Stimulated activated CD4-positive, alpha-beta T cell treated with anti-CD3 and anti-CD28 coated beads, Interleukin-1b, Interleukin-23, amount 100 ng/mL, for 4 hours (primary cell): ENCODE results near the gene QPRT.
"Not testable (repeated sequence)": the region's sequence is repeated elsewhere in the genome, so short reads cannot be mapped to it uniquely, and the experiment has no call there.

Source experiments
- DNase-seq, 2 donors: peaks; one replicate each; pipeline ENCODE4 v3.0.0-alpha.2; 2020; ENCODE audit warnings: low read depth in 2 of 2

QPRT gene

DNA sequence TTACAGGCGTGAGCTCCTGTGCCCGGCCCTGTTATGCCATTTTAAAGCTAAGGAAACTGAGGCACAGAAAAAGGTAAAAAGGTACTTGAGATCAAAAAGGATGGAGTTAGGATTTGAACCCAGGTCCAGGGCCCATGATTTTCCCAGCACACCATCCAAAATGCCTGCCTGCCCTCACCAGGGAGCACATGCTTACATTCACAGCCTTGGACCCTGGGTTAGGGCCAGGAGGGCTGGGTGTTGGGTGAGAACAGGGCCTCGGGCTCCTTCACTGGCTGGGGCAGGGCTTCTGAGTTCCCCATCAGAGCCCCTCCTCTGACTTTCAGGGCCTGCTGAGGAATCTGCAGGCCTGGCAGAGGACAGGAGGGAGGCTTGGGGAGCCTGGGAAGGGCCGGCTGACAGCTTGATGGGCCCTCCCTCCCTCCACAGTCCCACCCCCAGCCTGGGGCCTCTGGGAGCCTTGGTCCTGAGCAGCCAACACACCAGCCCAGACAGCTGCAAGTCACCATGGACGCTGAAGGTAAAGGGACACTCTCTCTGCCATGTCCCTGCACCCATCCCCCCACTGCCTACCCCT lies at the start of gene QPRT:
QPRT (plus strand) TSS at position 490 of the 577 bp plus-strand sequence; CDS start at position 508, 18 bp downstream.
- DNase-seq = no peak

DNA sequence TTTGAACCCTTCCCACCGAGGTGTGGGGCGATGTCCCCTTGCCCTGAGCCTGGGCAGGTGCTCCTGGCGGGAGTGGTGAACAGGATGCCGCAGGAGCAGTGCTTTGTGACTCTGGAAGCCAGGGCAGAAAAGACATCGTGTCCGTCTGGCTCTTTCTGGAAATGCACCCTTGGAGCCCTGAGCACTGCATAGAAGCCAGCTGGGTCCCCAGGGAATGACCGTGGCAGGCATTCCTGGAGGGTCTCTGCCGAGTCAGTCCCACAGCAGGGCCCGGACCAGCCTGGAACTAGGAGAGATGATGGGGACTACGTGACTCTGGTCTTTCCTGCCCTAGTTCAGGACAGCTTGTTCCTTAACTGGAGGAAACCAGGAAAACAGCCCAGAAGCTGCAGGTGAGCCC lies 49.7 kb upstream of the QPRT start:
- DNase-seq = not testable (repeated sequence)

DNA sequence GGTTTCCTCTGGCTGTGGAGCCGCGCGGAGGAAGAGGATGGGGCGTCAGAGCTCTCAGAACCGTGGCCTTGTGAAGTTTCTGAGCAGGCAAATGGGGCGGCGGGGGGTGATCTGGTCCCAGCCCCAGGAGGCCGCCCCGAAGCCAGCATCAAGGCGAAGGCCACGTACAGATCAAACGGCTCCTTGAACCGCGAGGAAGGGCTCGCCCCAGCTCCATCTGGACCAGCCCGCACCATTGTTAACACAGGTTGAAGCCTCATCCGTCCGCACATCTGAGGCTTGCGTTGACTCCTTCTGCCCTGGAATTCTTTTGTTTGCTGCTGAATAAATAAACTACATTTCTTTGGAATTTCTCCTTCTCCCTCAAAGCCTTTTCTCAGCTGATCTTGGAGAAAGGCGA lies 47.3 kb upstream of the QPRT start:
- DNase-seq = not testable (repeated sequence)

DNA sequence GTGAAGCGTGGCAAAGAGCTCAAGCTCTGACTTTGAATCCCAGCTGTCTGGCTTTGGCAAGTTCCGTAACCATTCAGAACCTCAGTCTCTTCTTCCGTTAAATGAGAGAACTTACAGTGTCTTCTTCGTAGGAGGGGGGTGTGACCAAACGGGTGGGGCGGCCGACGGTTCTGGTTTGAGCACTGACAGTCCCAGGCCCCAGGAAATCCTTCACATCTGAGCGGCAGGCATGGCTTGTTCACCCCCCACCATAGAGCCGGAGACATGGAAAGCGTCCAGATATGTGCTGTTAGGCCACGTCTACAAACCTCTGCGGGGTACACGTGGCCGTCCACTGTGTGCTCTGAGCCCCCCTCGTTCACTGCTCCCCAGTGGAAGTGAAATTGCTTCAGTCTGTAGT lies 43.1 kb upstream of the QPRT start:
- not testable (repeated sequence) for DNase-seq

DNA sequence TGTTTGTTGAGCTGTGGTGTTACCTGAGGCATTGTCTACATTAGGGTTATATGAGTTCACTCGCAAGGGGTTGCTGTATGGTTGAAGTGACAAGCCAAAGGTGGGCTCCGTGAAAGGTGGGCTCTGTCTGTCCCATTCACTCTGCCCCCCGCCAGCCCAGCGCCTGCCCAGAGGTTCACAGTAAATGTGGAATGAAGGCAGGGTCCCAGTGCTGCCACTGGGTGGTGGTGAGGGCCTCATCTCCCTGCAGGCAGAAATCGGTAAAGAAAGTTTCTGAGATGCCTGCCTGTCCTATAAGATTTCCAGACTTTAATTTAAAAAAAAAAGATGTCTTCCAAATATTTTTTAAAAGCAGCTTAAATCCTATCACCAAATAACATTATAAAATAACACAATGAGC lies 42.6 kb upstream of the QPRT start:
- not testable (repeated sequence) for DNase-seq

DNA sequence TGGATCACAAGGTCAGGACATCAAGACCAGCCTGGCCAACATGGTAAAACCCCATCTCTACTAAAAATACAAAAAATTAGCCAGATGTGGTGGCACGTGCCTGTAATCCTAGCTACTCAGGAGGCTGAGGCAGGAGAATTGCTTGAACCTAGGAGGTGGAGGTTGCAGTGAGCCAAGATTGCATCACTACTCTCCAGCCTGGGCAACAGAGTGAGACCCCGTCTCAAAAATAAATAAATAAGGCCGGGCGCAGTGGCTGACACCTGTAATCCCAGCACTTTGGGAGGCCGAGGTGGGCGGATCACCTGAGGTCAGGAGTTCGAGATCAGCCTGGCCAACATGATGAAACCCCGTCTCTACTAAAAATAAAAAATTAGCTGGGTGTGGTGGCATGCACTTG lies 40.2 kb upstream of the QPRT start:
- DNase-seq = not testable (repeated sequence)

DNA sequence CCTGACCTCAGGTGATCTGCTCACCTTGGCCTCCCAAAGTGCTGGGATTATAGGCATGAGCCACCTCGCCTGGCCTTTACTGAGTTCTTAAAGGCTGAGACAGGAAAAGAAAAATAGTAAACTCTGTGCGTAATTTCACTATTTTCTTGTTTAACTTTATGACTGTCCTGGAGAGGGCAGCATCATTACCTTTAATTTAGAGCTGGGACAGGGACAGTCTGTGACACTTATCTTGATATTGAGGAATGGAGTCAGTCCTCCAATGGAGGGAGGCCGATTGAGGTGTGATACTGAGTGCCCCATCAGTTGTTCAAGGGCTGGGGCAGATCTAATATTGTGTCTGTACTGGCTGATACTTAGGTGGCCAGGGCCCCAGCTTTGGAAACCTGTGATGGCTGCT lies 37.4 kb upstream of the QPRT start:
- no peak for DNase-seq

DNA sequence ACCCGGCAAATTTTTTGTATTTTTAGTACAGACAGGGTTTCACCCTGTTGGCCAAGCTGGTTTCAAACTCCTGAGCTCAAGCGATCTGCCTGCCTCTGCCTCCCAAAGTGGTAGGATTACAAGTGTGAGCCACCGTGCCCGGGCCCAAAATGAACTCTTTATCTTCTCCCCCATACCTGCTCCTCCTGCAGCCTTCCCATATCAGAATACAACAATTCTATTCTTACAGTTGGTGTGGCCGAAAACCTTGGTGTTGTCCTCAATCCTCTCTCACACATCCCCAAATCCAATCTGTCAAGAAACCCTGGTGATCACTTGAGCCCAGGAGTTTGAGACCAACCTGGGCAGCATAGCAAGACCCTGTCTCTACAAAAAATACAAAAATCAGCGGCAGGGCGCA lies 35.4 kb upstream of the QPRT start:
- no peak for DNase-seq

DNA sequence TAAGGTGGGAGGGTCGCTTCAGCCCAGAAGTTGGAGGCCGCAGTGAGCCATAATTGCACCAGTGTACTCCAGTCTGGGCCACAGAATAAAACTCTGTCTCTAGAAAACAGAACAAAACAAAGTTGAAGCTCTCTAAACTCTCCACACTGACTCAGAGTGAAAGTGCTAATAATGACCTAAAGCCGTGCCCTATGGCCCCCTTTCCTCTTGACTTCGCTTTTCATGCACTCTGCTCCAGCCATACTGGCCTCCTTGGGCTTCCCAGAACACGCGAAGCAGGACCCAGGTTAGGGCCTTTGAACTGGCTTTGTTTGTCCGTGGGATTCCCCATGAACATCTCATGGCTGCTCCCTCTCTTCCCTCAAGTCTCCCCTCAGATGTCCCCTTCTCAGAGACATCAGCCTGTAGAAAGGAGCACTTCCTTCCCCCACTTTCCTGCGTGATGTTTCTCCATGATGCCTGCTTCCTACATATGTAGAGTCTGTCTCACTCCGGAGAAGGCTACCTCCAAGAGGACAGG lies 34.6 kb upstream of the QPRT start:
- DNase-seq = no peak

DNA sequence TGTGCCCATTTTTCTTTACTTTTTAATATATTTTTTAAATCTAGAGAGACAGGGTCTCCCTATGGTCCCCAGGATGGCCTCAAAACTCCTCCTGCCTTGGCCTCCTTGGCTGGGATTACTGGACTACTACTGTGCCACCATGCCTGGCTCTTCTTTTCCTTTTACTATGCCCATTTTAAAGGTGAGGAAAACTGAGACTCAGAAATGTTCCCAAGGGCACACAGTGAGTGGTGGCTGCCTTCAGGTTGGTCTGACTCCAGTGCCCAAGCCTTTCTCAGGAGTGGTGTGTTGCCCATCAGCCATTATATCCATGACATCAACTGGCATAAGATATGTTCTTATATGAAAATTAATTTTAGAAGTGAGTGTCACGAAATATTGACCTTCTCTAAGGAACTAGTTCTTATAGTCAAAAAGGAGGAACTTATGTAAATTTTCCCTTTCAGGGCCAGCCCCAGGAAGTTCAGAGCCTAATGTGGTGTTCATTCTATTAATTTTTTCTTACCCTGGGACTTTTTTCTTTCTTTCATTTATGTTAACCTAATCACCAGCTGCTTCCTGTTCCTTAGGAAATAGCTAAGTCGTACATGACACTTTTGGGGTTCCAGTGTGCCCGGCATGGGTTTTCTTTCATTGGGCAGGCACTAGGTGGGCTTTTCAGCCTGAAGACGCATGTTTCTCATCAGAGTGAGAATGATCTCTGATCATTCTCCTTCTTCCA lies 33.8 kb upstream of the QPRT start:
- no peak for DNase-seq

DNA sequence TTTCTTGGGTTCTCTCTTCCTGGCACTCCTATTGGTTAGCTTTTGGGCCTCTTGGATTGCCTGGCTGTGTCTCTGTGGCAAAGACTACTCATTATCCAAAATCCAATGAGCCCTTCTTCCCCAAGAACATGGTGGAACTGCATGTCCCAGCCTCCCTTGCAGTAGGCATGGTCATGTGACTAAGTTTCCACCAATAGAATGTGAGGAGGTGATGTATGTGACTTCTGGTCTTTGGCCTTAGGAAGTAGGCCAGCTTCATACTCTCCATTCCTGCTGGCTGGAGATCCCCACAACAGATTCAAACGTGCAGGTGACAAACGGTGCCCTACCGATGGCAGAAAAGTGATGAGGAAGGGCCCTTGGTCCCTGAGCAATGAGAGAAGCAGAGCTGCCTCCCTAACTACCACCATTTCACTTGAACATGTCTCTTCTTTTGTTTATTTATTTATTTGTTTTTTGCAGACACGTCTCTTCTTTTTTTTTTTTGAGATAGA lies 33.2 kb upstream of the QPRT start:
- DNase-seq = no peak

DNA sequence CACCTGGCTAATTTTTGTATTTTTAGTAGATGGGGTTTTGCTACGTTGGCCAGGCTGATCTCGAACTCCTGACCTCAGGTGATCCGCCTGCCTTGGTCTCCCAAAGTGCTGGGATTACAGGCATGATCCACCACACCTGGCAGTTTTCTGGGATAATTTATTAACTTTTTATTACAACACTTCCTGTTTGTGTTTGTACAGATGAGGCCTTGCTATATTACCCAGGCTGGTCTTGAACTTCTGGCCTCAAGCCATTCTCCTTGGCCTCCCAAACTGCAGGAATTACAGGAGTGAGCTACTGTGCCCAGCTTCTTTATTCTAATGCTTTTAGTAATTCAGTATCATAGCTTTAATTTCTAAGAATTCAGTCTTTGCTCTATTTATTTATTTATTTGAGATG lies 32.0 kb upstream of the QPRT start:
- no peak for DNase-seq

DNA sequence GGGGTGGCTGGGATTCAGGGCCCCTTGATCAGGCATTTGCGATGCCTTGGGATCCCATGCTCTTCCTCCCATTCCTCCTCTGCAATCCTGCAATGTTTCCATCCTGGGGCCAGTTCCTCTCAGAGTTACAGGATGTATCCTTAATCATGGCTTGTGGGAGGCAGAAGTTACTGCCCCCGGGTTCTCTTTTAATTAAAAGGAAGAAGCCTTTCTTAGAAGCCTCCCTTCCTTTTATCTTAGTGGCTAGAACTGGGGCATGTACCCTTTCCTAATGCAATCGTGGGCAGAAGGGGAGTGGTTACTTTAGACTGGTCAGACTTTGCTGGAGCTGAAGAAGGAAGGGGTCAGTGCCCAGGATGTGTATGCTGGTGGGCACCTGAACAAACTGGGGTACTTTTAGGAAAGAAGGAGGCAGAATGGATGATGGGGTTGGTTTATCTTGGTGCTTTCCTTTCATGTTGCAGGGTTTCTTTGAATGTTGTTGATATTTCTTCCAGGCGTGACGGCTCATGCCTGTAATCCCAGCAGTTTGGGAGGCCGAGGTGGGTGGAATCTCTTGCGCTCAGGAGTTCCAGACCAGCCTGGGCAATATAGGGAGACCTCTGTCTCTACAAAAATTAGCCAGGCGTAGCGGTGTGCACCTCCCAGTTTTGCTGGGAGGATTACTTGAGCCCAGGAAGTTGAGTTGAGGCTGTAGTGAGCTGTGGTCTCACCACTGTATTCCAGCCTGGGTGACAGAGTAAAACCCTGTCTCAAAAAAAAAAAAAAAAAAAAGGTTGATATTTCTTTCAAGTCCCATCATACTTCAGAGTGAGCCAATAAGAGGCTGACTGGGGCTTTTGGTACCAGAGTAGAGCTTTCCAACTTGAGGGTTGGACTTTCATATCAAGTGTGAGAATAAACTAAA lies 29.1 kb upstream of the QPRT start:
- DNase-seq = no peak

DNA sequence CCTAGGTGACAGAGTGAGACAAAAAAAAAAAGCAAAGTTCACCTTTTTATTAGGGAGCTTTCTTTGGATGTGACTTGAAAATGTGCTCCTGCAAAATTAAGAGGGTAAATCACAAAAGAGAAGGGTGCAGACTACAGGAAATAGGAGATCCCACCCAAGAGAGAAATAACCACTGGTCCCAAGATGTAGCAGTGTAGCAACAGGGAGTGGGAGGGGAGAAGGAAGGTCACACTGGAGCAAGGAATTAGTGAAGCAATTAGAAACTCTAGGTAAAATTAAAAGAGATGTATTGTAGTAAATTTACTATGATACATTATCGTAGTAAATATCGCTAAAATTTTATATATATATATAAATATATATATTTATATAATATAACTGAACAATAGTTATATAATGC lies 28.2 kb upstream of the QPRT start:
- no peak for DNase-seq

DNA sequence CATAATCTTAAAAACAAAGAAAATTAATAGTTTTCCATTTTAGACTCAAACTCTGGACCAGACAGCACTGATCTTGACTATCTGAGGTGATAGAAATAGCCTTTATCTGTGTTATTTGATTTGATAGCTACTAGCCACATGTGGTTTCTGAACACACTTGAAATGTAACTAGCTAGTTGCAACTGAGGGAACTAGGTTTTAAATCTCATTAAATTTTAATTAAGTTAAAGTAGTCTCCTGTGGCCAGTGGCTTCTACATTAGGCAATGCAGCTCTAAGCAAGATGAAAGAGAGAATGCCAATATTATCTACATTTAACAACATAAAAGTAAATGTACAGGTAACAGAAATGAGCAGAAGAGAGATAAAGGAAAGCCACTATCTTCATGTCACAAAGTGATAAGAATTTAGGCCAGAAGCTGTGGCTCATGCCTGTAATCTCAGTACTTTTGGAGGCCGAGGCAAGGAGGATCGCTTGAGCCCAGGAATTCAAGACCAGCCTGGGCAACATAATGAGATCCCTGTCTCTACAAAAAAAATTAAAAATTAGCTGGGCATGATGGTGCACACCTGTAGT lies 27.1 kb upstream of the QPRT start:
- DNase-seq = no peak

DNA sequence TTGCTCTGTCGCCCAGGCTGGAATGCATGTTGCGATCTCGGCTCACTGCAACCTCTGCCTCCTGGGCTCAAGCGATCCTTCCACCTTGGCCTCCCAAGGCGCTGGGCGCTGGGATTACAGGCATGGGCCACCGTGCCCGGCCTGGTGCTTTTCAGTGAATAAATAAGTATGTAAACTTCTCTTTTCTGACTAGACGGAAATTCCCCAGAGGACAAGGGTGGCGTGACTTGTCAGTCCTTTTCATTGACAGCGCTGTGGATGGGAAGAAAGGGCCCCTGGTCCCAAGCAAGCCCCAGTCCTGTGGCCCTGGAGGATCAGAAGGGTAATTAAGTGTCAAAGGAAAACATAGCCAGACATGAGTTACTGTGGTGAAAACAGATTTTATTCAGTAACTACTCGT lies 25.5 kb upstream of the QPRT start:
- no peak for DNase-seq

DNA sequence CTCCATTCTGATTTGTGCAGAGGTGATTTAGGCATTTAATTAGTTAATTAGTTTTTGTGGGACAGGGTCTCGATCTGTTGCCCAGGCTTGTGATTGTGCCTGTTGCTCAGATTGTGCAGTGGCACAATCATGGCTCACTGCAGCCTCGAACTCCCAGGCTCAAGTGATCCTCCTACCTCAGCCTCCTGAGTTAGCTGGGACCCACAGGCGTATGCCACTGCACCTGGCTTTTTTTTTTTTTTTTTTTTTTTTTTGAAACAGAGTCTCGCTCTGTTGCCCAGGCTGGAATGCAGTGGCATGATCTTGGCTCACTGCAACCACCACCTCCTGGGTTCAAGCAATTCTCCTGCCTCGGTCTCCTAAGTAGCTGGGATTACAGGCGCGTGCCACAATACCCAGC lies 25.1 kb upstream of the QPRT start:
- DNase-seq = not testable (repeated sequence)

DNA sequence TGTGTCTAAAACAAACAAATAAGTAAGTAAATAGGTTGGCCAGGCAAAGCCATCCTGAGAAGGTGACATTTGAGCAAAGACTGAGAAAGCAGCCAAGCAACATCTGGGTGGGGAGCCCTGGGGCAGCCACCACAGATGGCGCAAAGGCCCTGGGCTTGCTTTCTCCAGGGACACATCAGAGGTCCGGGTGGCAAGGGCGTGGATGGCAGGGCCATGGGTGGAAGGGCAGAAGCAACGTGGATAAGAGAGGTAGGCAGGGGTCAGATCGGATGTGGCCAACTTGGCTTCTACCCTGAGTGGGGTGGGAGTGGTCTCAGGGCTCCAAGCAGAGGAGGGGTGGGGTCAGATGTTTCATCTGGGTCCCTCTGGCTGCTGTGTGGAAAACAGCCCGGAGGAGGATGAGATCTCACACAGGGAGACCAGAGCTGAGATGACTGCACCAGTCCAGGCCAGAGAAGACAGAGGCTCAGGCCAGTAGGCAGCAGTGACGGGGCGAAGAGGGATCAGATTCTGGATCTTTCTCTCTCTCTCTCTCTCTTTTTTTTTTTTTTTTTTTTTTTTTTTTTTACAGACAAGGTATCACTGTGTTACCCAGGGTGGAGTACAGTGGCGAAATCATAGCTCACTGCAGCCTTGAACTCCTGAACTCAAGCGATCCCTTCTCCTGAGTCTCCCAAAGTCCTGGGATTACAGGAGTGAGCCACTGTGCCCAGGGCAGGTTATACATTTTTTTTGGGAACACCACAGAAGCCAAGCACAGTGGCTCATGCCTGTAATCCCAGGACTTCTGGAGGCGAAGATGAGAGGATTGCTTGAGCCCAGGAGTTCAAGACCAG lies 22.1 kb upstream of the QPRT start:
- no peak for DNase-seq

DNA sequence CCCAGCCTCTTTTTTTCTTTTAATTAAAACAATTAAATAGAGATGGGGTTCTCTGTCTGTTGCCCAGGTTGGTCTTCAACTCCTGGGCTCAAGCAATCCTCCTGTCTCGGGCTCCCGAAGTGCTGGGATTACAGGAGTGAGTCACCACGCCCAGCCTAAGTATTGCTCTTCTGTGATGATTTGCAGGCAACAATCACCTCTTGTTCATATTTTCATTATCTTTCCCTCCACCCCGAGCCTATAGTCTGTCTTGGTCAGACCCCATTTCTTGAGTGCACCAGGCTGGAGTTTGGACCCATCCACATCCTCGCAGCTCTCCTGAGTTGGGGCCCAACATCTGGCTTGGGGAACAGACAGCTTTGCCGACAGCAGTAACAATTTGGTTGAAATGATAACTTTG lies 20.3 kb upstream of the QPRT start:
- no peak for DNase-seq

DNA sequence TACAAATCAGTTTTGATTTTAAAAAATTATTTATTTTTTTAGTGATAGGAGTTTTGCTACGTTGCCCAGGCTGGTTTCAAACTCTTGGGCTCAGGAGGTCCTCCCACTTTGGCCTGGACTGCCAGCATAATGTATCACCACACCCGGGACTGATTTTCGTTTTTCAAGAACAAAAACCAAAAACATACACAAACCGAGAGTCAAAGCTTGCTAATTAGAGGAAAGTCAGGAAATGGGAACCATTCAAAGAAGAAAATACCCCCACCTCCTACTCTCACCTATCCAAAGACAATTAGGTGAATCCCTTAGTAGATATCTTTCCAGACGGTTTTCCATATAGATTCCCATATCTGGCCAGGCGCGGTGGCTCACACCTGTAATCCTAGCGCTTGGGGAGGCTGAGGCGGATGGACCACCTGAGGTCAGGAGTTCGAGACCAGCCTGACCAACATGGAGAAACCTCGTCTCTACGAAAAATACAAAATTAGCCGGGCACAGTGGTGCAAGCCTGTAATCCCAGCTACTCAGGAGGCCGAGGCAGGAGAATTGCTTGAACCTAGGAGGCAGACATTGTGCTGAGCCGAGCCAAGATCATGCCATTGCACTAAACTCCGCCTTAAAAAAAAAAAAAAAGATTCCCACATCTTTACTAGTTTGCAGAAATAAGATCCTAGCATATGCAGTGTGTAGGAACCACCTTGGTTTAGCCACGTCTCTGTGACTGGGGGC lies 16.8 kb upstream of the QPRT start:
- DNase-seq = no peak

DNA sequence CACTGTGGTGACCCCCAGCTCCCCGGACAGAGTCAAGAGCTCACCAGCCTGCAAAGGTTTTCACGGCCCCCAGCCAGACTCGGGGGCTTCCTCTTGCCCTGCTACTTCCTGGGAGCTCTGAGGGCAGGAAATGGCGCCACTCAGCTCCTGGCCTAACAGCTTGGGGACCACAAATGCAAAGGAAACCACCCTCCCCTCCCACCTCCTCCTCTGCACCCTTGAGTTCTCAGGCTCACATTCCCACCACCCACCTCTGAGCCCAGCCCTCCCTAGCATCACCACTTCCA lies 16.3 kb upstream of the QPRT start:
- no peak for DNase-seq
